ENCODE results near the gene APOBEC4. TPM values are rescaled to one million over a fixed set of nuclear protein-coding genes. Genes with fewer than 3 reads are reported as not detected.

APOBEC4 gene
- total RNA-seq, 4 donors from 2014 or later, result not detected

- peaks cover 63% of the 10 kb centered on the region for H3K4me1 ChIP-seq
Measured at GRCh38 chr1:183634429-183635065, 18.6 kb downstream of the APOBEC4 start.

GRCh38 chr1:183633676-183634343, 19.3 kb downstream of the APOBEC4 start:
- Histone ChIP-seq H3K9me3 (no peaks in the 10 kb centered on the region), H3K4me1 (peaks cover 64% of the 10 kb centered on the region), H3K27ac (peak overlapping the region; percentile 24), H3K36me3 (peaks cover 17% of the 10 kb centered on the region), H3K4me3 (peak overlapping the region; percentile 79), H3K27me3 (no peaks in the 10 kb centered on the region)
- WGBS, result 0% methylated on average over 1 of the region's 1 CpG
- DNase-seq (ENCODE audit: low spot score in 2 of 2), result no peak
- TF ChIP-seq CTCF (IDR thresholded peaks at IDR 0.05) (peak; percentile 38 to 57), POLR2A (IDR thresholded peaks at IDR 0.05) (no peak), POLR2AphosphoS5 (IDR thresholded peaks at IDR 0.05) (no peak)

More at GRCh38 chr1:183634429-183635065, 18.6 kb downstream of the APOBEC4 start:
- H3K9me3 ChIP-seq, result no peaks in the 10 kb centered on the region
- WGBS, result under 1% methylated on average over 10 of the region's 10 CpGs
- TF ChIP-seq CTCF (IDR thresholded peaks at IDR 0.05), result no peak
- TF ChIP-seq POLR2AphosphoS5 (IDR thresholded peaks at IDR 0.05), result no peak
- no peak for TF ChIP-seq EP300 (IDR thresholded peaks at IDR 0.05)
- TF ChIP-seq POLR2A (IDR thresholded peaks at IDR 0.05), result no peak
- H3K27me3 ChIP-seq, result no peaks in the 10 kb centered on the region
- peaks cover 10% of the 10 kb centered on the region for H3K36me3 ChIP-seq
- H3K27ac ChIP-seq, result peak overlapping the region; percentile 94
- no peak for DNase-seq (ENCODE audit: low spot score in 2 of 2)
- H3K4me3 ChIP-seq, result peak overlapping the region; percentile 79

- Histone ChIP-seq H3K9me3 (no peaks in the 10 kb centered on the region), H3K36me3 (peaks cover 23% of the 10 kb centered on the region), H3K27ac (peak overlapping the region; percentile 24), H3K4me1 (peaks cover 71% of the 10 kb centered on the region), H3K4me3 (peak overlapping the region; percentile 79), H3K27me3 (no peaks in the 10 kb centered on the region)
- WGBS, result 36% methylated on average over 1 of the region's 1 CpG
- no peak for DNase-seq (ENCODE audit: low spot score in 2 of 2)
- TF ChIP-seq EP300 (IDR thresholded peaks at IDR 0.05), result no peak
- no peak for TF ChIP-seq CTCF (IDR thresholded peaks at IDR 0.05)
- TF ChIP-seq POLR2A (IDR thresholded peaks at IDR 0.05), result no peak
- no peak for TF ChIP-seq POLR2AphosphoS5 (IDR thresholded peaks at IDR 0.05)
Measured at GRCh38 chr1:183632964-183633363, 20.2 kb downstream of the APOBEC4 start.

GRCh38 chr1:183632114-183632513, 21.0 kb downstream of the APOBEC4 start:
- WGBS, result 56% methylated on average over 2 of the region's 2 CpGs
- H3K27ac ChIP-seq, result no peak overlapping the region
- H3K9me3 ChIP-seq, result no peaks in the 10 kb centered on the region
- TF ChIP-seq POLR2AphosphoS5 (IDR thresholded peaks at IDR 0.05) (no peak), POLR2A (IDR thresholded peaks at IDR 0.05) (no peak), EP300 (IDR thresholded peaks at IDR 0.05) (no peak), CTCF (IDR thresholded peaks at IDR 0.05) (no peak)
- DNase-seq (ENCODE audit: low spot score in 2 of 2), result no peak
- peaks cover 75% of the 10 kb centered on the region for H3K4me1 ChIP-seq
- peak overlapping the region; percentile 79 for H3K4me3 ChIP-seq
- H3K36me3 ChIP-seq, result peaks cover 29% of the 10 kb centered on the region
- no peaks in the 10 kb centered on the region for H3K27me3 ChIP-seq

- Histone ChIP-seq H3K4me3 (peak overlapping the region; percentile 12), H3K4me1 (peaks cover 74% of the 10 kb centered on the region), H3K36me3 (peaks cover 32% of the 10 kb centered on the region), H3K9me3 (no peaks in the 10 kb centered on the region), H3K27me3 (no peaks in the 10 kb centered on the region), H3K27ac (no peak overlapping the region)
- no peak for DNase-seq (ENCODE audit: low spot score in 2 of 2)
- WGBS, result 12% methylated on average over 2 of the region's 2 CpGs
- TF ChIP-seq CTCF (IDR thresholded peaks at IDR 0.05), result no peak
- TF ChIP-seq POLR2AphosphoS5 (IDR thresholded peaks at IDR 0.05), result no peak
- TF ChIP-seq EP300 (IDR thresholded peaks at IDR 0.05), result no peak
- no peak for TF ChIP-seq POLR2A (IDR thresholded peaks at IDR 0.05)
Measured at GRCh38 chr1:183630748-183631147, 22.4 kb downstream of the APOBEC4 start.

All from suprapubic skin (tissue), 4 donors.